Measurements from ENCODE around the gene ATP2C1. TPM values are rescaled to one million over a fixed set of nuclear protein-coding genes. Genes with fewer than 3 reads are reported as not detected.
A peak's percentile ranks its signal among the peaks of the same experiment; 100 is the strongest.

The ATP2C1 gene
- total RNA-seq, 4 donors from 2014 or later: 32.1 to 52.3 (median 35.0) TPM

- Histone ChIP-seq H3K4me1 (peaks cover 21 to 63% (median 42%) of the 10 kb centered on the region in 4 donors), H3K4me3 (no peak overlapping the region), H3K27ac (replicated peaks in 1 of 4) (no peak overlapping the region), H3K27me3 (no peaks in the 10 kb centered on the region), H3K36me3 (no peaks in the 10 kb centered on the region), H3K9me3 (no peaks in the 10 kb centered on the region)
- TF ChIP-seq CTCF (IDR thresholded peaks at IDR 0.05): no peak
- no peak for TF ChIP-seq POLR2A (IDR thresholded peaks at IDR 0.05; ENCODE audit: low read depth)
- no peak for TF ChIP-seq EP300 (IDR thresholded peaks at IDR 0.05)
- no peak for TF ChIP-seq POLR2AphosphoS5 (IDR thresholded peaks at IDR 0.05)
- no peak for DNase-seq (ENCODE audit: extremely low spot score)
- intact Hi-C loops (cut with DNase I): loop anchor here (10.0 kb wide), 1 partner anchor 487 kb away; the partner anchor contains the start of gene NUDT16
- WGBS: 83% methylated on average over 2 of the region's 2 CpGs
Observed at GRCh38 chr3:130897316-130897715, 3.4 kb downstream of the ATP2C1 start.

- intact Hi-C loops (cut with DNase I): no loop called here
- no peaks in the 10 kb centered on the region for H3K9me3 ChIP-seq
- no peak for DNase-seq (ENCODE audit: extremely low spot score)
- no peaks in the 10 kb centered on the region for H3K36me3 ChIP-seq
- H3K4me3 ChIP-seq: no peak overlapping the region
- no peak overlapping the region for H3K27ac ChIP-seq (replicated peaks in 1 of 4)
- TF ChIP-seq CTCF (IDR thresholded peaks at IDR 0.05): no peak
- no peak for TF ChIP-seq EP300 (IDR thresholded peaks at IDR 0.05)
- TF ChIP-seq POLR2A (IDR thresholded peaks at IDR 0.05; ENCODE audit: low read depth): no peak
- TF ChIP-seq POLR2AphosphoS5 (IDR thresholded peaks at IDR 0.05): no peak
- H3K27me3 ChIP-seq: no peaks in the 10 kb centered on the region
- H3K4me1 ChIP-seq: peaks cover 27 to 68% (median 40%) of the 10 kb centered on the region in 4 donors
Observed at GRCh38 chr3:130900959-130901358, 7.1 kb downstream of the ATP2C1 start.

- Histone ChIP-seq H3K4me1 (peaks cover 31 to 64% (median 37%) of the 10 kb centered on the region in 4 donors), H3K27ac (replicated peaks in 1 of 4) (no peak overlapping the region), H3K9me3 (no peaks in the 10 kb centered on the region), H3K27me3 (no peaks in the 10 kb centered on the region), H3K36me3 (no peaks in the 10 kb centered on the region), H3K4me3 (no peak overlapping the region)
- TF ChIP-seq POLR2A (IDR thresholded peaks at IDR 0.05; ENCODE audit: low read depth) (no peak), POLR2AphosphoS5 (IDR thresholded peaks at IDR 0.05) (no peak), EP300 (IDR thresholded peaks at IDR 0.05) (no peak), CTCF (IDR thresholded peaks at IDR 0.05) (no peak)
- WGBS: 79% methylated on average over 6 of the region's 6 CpGs
- intact Hi-C loops (cut with DNase I): no loop called here
- DNase-seq (ENCODE audit: extremely low spot score): no peak
Observed at GRCh38 chr3:130901463-130902204, 7.8 kb downstream of the ATP2C1 start.

GRCh38 chr3:130903412-130903908, 9.6 kb downstream of the ATP2C1 start:
- no peaks in the 10 kb centered on the region for H3K36me3 ChIP-seq
- WGBS: 93% methylated on average over 1 of the region's 1 CpG
- no peak overlapping the region for H3K4me3 ChIP-seq
- intact Hi-C loops (cut with DNase I): no loop called here
- no peak for TF ChIP-seq POLR2AphosphoS5 (IDR thresholded peaks at IDR 0.05)
- TF ChIP-seq EP300 (IDR thresholded peaks at IDR 0.05): no peak
- no peak for TF ChIP-seq CTCF (IDR thresholded peaks at IDR 0.05)
- TF ChIP-seq POLR2A (IDR thresholded peaks at IDR 0.05; ENCODE audit: low read depth): no peak
- peak overlapping the region in 1 of 4 donors; percentile 19 for H3K27ac ChIP-seq (replicated peaks in 1 of 4)
- no peak for DNase-seq (ENCODE audit: extremely low spot score)
- H3K9me3 ChIP-seq: no peaks in the 10 kb centered on the region
- no peaks in the 10 kb centered on the region for H3K27me3 ChIP-seq
- peaks cover 25 to 54% (median 30%) of the 10 kb centered on the region in 4 donors for H3K4me1 ChIP-seq
